Epithelial cell of esophagus (primary cell): ENCODE results near the gene CPE.

Source experiments
- DNase-seq: peaks from one replicate; pipeline ENCODE4 v3.0.0; 2010; ENCODE audit warnings: low read depth
- H3K4me3 ChIP-seq: 2 replicates; pipeline ENCODE4 v1.5.1; 2011; ENCODE audit warnings: mild to moderate bottlenecking, low read length, control low read depth
- TF ChIP-seq, protein P1 (sequence below): IDR thresholded peaks from 2 replicates; pipeline ENCODE4 v1.5.1; 2011; ENCODE audit warnings: low read depth, mild to moderate bottlenecking, low read length, control low read depth, inconsistent platforms; ENCODE audit not compliant: insufficient read depth; ENCODE audit errors: missing control alignments

CPE gene

DNA sequence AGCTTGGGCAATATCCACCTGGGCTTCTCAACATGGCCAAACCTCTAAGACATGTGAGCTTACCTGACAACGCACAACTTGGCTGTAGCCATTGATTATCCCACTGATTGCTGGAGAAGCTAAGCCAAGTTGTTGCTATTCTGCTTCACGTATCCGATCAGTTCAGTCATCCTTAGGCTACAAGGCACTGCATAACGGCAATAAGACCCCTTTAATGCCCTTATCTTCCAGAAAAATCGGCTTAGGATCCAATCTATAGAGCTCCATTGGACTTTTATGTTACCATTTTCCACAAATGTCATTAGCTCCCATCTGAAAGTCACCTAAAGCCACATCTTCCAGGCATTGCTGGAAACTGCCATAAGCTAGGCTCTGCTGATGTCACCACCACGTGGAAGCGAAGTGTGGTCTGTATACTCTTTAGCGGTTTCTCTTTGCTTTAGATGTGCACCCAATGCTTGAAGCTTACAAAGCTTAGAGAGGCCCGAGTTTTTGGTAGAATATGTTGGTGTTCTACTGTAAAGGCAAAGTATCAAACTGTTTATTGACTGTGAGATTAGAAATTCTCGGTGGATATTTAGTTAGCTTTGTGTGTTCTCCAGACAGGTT is 163.1 kb downstream of the CPE start:
- H3K4me3 ChIP-seq, result no peak overlapping the region
- TF ChIP-seq, protein P1, sequence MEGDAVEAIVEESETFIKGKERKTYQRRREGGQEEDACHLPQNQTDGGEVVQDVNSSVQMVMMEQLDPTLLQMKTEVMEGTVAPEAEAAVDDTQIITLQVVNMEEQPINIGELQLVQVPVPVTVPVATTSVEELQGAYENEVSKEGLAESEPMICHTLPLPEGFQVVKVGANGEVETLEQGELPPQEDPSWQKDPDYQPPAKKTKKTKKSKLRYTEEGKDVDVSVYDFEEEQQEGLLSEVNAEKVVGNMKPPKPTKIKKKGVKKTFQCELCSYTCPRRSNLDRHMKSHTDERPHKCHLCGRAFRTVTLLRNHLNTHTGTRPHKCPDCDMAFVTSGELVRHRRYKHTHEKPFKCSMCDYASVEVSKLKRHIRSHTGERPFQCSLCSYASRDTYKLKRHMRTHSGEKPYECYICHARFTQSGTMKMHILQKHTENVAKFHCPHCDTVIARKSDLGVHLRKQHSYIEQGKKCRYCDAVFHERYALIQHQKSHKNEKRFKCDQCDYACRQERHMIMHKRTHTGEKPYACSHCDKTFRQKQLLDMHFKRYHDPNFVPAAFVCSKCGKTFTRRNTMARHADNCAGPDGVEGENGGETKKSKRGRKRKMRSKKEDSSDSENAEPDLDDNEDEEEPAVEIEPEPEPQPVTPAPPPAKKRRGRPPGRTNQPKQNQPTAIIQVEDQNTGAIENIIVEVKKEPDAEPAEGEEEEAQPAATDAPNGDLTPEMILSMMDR, result no peak
- DNase-seq, result no peak

DNA sequence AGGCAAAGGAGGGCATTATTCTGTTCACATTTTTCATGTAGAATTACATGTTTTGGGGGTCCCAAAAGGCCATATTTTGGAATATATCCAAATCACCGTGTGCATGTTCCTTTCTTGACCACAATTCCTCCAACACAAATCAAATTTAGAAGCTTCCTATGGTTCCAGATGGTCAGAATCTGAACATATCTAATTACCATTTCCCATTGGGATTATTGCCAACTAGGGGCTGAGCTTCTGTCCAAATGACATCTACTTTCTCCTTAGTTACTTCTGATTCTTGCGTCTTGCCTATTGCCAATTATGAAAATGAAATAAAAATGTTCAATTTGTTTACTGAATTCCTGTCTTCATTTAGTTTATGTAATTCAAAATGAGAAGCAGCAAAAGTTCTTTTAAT is 163.7 kb downstream of the CPE start:
- no peak overlapping the region for H3K4me3 ChIP-seq
- TF ChIP-seq, protein P1, result no peak
- DNase-seq, result no peak
